ENCODE data around the gene MINPP1. TPM values are rescaled to one million over a fixed set of nuclear protein-coding genes. Genes with fewer than 3 reads are reported as not detected.
A peak's percentile ranks its signal among the peaks of the same experiment; 100 is the strongest.

Gene MINPP1
- polyA plus RNA-seq, 1 experiment = 24.6 TPM

- Histone ChIP-seq H3K27me3 (ENCODE audit: control insufficient read depth, insufficient read depth, low read length) (peaks cover 4% of the 10 kb centered on the region), H3K9me3 (ENCODE audit: control insufficient read depth, insufficient read depth, low read length) (no peaks in the 10 kb centered on the region), H3K27ac (ENCODE audit: low read depth, low read length) (no peak overlapping the region), H3K4me3 (ENCODE audit: low read depth, low read length) (no peak overlapping the region)
- CTCF ChIA-PET = interaction anchor here (0.5 to 2.4 kb wide), 2 partner anchors 14 to 655 kb away, joined by 6 to 7 read pairs; no protein-coding TSS in a partner anchor
- peak; percentile 11 for DNase-seq (ENCODE audit: low read depth, low spot score)
- no peak for TF ChIP-seq CTCF (IDR thresholded peaks at IDR 0.05; ENCODE audit: low read depth, low read length)
- POLR2A ChIA-PET = no interaction called here
Measured at GRCh38 chr10:87593702-87594101, 89.0 kb downstream of the MINPP1 start.

GRCh38 chr10:87594181-87594580, 89.5 kb downstream of the MINPP1 start:
- Histone ChIP-seq H3K27me3 (ENCODE audit: control insufficient read depth, insufficient read depth, low read length) (peaks cover 4% of the 10 kb centered on the region), H3K27ac (ENCODE audit: low read depth, low read length) (no peak overlapping the region), H3K4me3 (ENCODE audit: low read depth, low read length) (no peak overlapping the region), H3K9me3 (ENCODE audit: control insufficient read depth, insufficient read depth, low read length) (no peaks in the 10 kb centered on the region)
- no peak for TF ChIP-seq CTCF (IDR thresholded peaks at IDR 0.05; ENCODE audit: low read depth, low read length)
- DNase-seq (ENCODE audit: low read depth, low spot score) = no peak
- POLR2A ChIA-PET = no interaction called here
- CTCF ChIA-PET = interaction anchor here (0.5 to 2.4 kb wide), 3 partner anchors 15 to 655 kb away, joined by 4 to 7 read pairs (median 6); no protein-coding TSS in a partner anchor

- H3K27me3 ChIP-seq (ENCODE audit: control insufficient read depth, insufficient read depth, low read length) = peaks cover 4% of the 10 kb centered on the region
- TF ChIP-seq CTCF (IDR thresholded peaks at IDR 0.05; ENCODE audit: low read depth, low read length) = no peak
- ChIA-PET CTCF (interaction anchor here (1.3 kb wide), 1 partner anchor 10 kb away, joined by 5 read pairs; no protein-coding TSS in a partner anchor), POLR2A (no interaction called here)
- DNase-seq (ENCODE audit: low read depth, low spot score) = no peak
- H3K9me3 ChIP-seq (ENCODE audit: control insufficient read depth, insufficient read depth, low read length) = no peaks in the 10 kb centered on the region
- no peak overlapping the region for H3K27ac ChIP-seq (ENCODE audit: low read depth, low read length)
- no peak overlapping the region for H3K4me3 ChIP-seq (ENCODE audit: low read depth, low read length)
Measured at GRCh38 chr10:87594864-87595263, 90.2 kb downstream of the MINPP1 start.

GRCh38 chr10:87596351-87596750, 91.7 kb downstream of the MINPP1 start:
- DNase-seq (ENCODE audit: low read depth, low spot score) = no peak
- POLR2A ChIA-PET = no interaction called here
- H3K27me3 ChIP-seq (ENCODE audit: control insufficient read depth, insufficient read depth, low read length) = peaks cover 4% of the 10 kb centered on the region
- H3K4me3 ChIP-seq (ENCODE audit: low read depth, low read length) = no peak overlapping the region
- TF ChIP-seq CTCF (IDR thresholded peaks at IDR 0.05; ENCODE audit: low read depth, low read length) = no peak
- CTCF ChIA-PET = interaction anchor here (0.5 to 1.3 kb wide), 2 partner anchors 8 to 657 kb away, joined by 5 read pairs; no protein-coding TSS in a partner anchor
- no peaks in the 10 kb centered on the region for H3K9me3 ChIP-seq (ENCODE audit: control insufficient read depth, insufficient read depth, low read length)
- no peak overlapping the region for H3K27ac ChIP-seq (ENCODE audit: low read depth, low read length)

GRCh38 chr10:87598700-87599099, 94.0 kb downstream of the MINPP1 start:
- no peak for DNase-seq (ENCODE audit: low read depth, low spot score)
- TF ChIP-seq CTCF (IDR thresholded peaks at IDR 0.05; ENCODE audit: low read depth, low read length) = no peak
- H3K4me3 ChIP-seq (ENCODE audit: low read depth, low read length) = no peak overlapping the region
- ChIA-PET CTCF (no interaction called here), POLR2A (no interaction called here)
- H3K27me3 ChIP-seq (ENCODE audit: control insufficient read depth, insufficient read depth, low read length) = peaks cover 4% of the 10 kb centered on the region
- H3K27ac ChIP-seq (ENCODE audit: low read depth, low read length) = no peak overlapping the region
- H3K9me3 ChIP-seq (ENCODE audit: control insufficient read depth, insufficient read depth, low read length) = no peaks in the 10 kb centered on the region
